Measurements from ENCODE around the gene ZNF165.
"Not testable (repeated sequence)": the region's sequence is repeated elsewhere in the genome, so short reads cannot be mapped to it uniquely, and the experiment has no call there.

Gene ZNF165

GRCh38 chr6:28117386-28118050 is 37.1 kb downstream of the ZNF165 start:
- no peaks in the 10 kb centered on the region for H3K9me3 ChIP-seq (ENCODE audit: control insufficient read depth, low read length)
- H3K27me3 ChIP-seq (replicated peaks; ENCODE audit: control insufficient read depth, insufficient read depth, low read length, poor library complexity, severe bottlenecking), result no peaks in the 10 kb centered on the region
- H3K36me3 ChIP-seq (ENCODE audit: control insufficient read depth, insufficient read depth, low read length), result peaks cover 17% of the 10 kb centered on the region
- no peaks in the 10 kb centered on the region for H3K4me1 ChIP-seq (ENCODE audit: control insufficient read depth, insufficient read depth, low read length, poor library complexity, severe bottlenecking)
- H3K4me3 ChIP-seq (ENCODE audit: insufficient read depth, low read depth, low read length, poor library complexity, severe bottlenecking), result no peak overlapping the region
- DNase-seq, result no peak
- no peak overlapping the region for H3K27ac ChIP-seq (ENCODE audit: insufficient read depth, low read length, poor library complexity, severe bottlenecking)

GRCh38 chr6:28118217-28118616 is 37.8 kb downstream of the ZNF165 start:
- DNase-seq, result no peak
- no peaks in the 10 kb centered on the region for H3K4me1 ChIP-seq (ENCODE audit: control insufficient read depth, insufficient read depth, low read length, poor library complexity, severe bottlenecking)
- no peak overlapping the region for H3K27ac ChIP-seq (ENCODE audit: insufficient read depth, low read length, poor library complexity, severe bottlenecking)
- H3K4me3 ChIP-seq (ENCODE audit: insufficient read depth, low read depth, low read length, poor library complexity, severe bottlenecking), result no peak overlapping the region
- no peaks in the 10 kb centered on the region for H3K27me3 ChIP-seq (replicated peaks; ENCODE audit: control insufficient read depth, insufficient read depth, low read length, poor library complexity, severe bottlenecking)
- H3K36me3 ChIP-seq (ENCODE audit: control insufficient read depth, insufficient read depth, low read length), result peaks cover 17% of the 10 kb centered on the region
- H3K9me3 ChIP-seq (ENCODE audit: control insufficient read depth, low read length), result no peaks in the 10 kb centered on the region

- H3K4me3 ChIP-seq (ENCODE audit: insufficient read depth, low read depth, low read length, poor library complexity, severe bottlenecking), result no peak overlapping the region
- no peak for DNase-seq
- H3K36me3 ChIP-seq (ENCODE audit: control insufficient read depth, insufficient read depth, low read length), result peaks cover 14% of the 10 kb centered on the region
- H3K27me3 ChIP-seq (replicated peaks; ENCODE audit: control insufficient read depth, insufficient read depth, low read length, poor library complexity, severe bottlenecking), result no peaks in the 10 kb centered on the region
- H3K27ac ChIP-seq (ENCODE audit: insufficient read depth, low read length, poor library complexity, severe bottlenecking), result no peak overlapping the region
- no peaks in the 10 kb centered on the region for H3K9me3 ChIP-seq (ENCODE audit: control insufficient read depth, low read length)
- H3K4me1 ChIP-seq (ENCODE audit: control insufficient read depth, insufficient read depth, low read length, poor library complexity, severe bottlenecking), result peaks cover 15% of the 10 kb centered on the region
Observed at GRCh38 chr6:28121876-28122275, 41.5 kb downstream of the ZNF165 start.

GRCh38 chr6:28122283-28122682 is 41.9 kb downstream of the ZNF165 start:
- not testable (repeated sequence) for H3K27ac ChIP-seq (ENCODE audit: insufficient read depth, low read length, poor library complexity, severe bottlenecking); DNase-seq; H3K9me3 ChIP-seq (ENCODE audit: control insufficient read depth, low read length); H3K4me3 ChIP-seq (ENCODE audit: insufficient read depth, low read depth, low read length, poor library complexity, severe bottlenecking); H3K27me3 ChIP-seq (replicated peaks; ENCODE audit: control insufficient read depth, insufficient read depth, low read length, poor library complexity, severe bottlenecking)
- Histone ChIP-seq H3K36me3 (ENCODE audit: control insufficient read depth, insufficient read depth, low read length) (peaks cover 15% of the 10 kb centered on the region), H3K4me1 (ENCODE audit: control insufficient read depth, insufficient read depth, low read length, poor library complexity, severe bottlenecking) (peaks cover 15% of the 10 kb centered on the region)

- H3K36me3 ChIP-seq (ENCODE audit: control insufficient read depth, insufficient read depth, low read length), result peaks cover 21% of the 10 kb centered on the region
Observed at GRCh38 chr6:28124350-28124970, 44.1 kb downstream of the ZNF165 start, which contains the start of gene ZSCAN16. ZSCAN16 (plus strand) TSS chr6:28124609; CDS start chr6:28125444, 835 bp downstream.

GRCh38 chr6:28124971-28125353 is 44.6 kb downstream of the ZNF165 start:
- Histone ChIP-seq H3K27me3 (replicated peaks; ENCODE audit: control insufficient read depth, insufficient read depth, low read length, poor library complexity, severe bottlenecking) (no peaks in the 10 kb centered on the region), H3K4me1 (ENCODE audit: control insufficient read depth, insufficient read depth, low read length, poor library complexity, severe bottlenecking) (peaks cover 15% of the 10 kb centered on the region), H3K36me3 (ENCODE audit: control insufficient read depth, insufficient read depth, low read length) (peaks cover 25% of the 10 kb centered on the region), H3K9me3 (ENCODE audit: control insufficient read depth, low read length) (no peaks in the 10 kb centered on the region), H3K4me3 (ENCODE audit: insufficient read depth, low read depth, low read length, poor library complexity, severe bottlenecking) (peak overlapping the region; percentile 70), H3K27ac (ENCODE audit: insufficient read depth, low read length, poor library complexity, severe bottlenecking) (peak overlapping the region; percentile 88)
- DNase-seq, result no peak

More at GRCh38 chr6:28124350-28124970, 44.1 kb downstream of the ZNF165 start, which contains the start of gene ZSCAN16:
- no peaks in the 10 kb centered on the region for H3K9me3 ChIP-seq (ENCODE audit: control insufficient read depth, low read length)
- H3K4me1 ChIP-seq (ENCODE audit: control insufficient read depth, insufficient read depth, low read length, poor library complexity, severe bottlenecking), result peaks cover 15% of the 10 kb centered on the region
- H3K27me3 ChIP-seq (replicated peaks; ENCODE audit: control insufficient read depth, insufficient read depth, low read length, poor library complexity, severe bottlenecking), result no peaks in the 10 kb centered on the region
- peak within 1 kb of the TSS; percentile 88 for H3K27ac ChIP-seq (ENCODE audit: insufficient read depth, low read length, poor library complexity, severe bottlenecking)
- peak; percentile 53 to 61 (median 56) for DNase-seq
- peak within 1 kb of the TSS; percentile 70 for H3K4me3 ChIP-seq (ENCODE audit: insufficient read depth, low read depth, low read length, poor library complexity, severe bottlenecking)

- H3K27me3 ChIP-seq (replicated peaks; ENCODE audit: control insufficient read depth, insufficient read depth, low read length, poor library complexity, severe bottlenecking), result no peaks in the 10 kb centered on the region
- no peak overlapping the region for H3K4me3 ChIP-seq (ENCODE audit: insufficient read depth, low read depth, low read length, poor library complexity, severe bottlenecking)
- no peaks in the 10 kb centered on the region for H3K9me3 ChIP-seq (ENCODE audit: control insufficient read depth, low read length)
- peak in 1 of 3 donors; percentile 5 for DNase-seq
- peaks cover 22% of the 10 kb centered on the region for H3K36me3 ChIP-seq (ENCODE audit: control insufficient read depth, insufficient read depth, low read length)
- H3K27ac ChIP-seq (ENCODE audit: insufficient read depth, low read length, poor library complexity, severe bottlenecking), result peak overlapping the region; percentile 88
- peaks cover 15% of the 10 kb centered on the region for H3K4me1 ChIP-seq (ENCODE audit: control insufficient read depth, insufficient read depth, low read length, poor library complexity, severe bottlenecking)
Observed at GRCh38 chr6:28125401-28125800, 45.0 kb downstream of the ZNF165 start.

- Histone ChIP-seq H3K27ac (ENCODE audit: insufficient read depth, low read length, poor library complexity, severe bottlenecking) (no peak overlapping the region), H3K4me1 (ENCODE audit: control insufficient read depth, insufficient read depth, low read length, poor library complexity, severe bottlenecking) (peaks cover 12% of the 10 kb centered on the region), H3K36me3 (ENCODE audit: control insufficient read depth, insufficient read depth, low read length) (peaks cover 11% of the 10 kb centered on the region), H3K9me3 (ENCODE audit: control insufficient read depth, low read length) (no peaks in the 10 kb centered on the region), H3K27me3 (replicated peaks; ENCODE audit: control insufficient read depth, insufficient read depth, low read length, poor library complexity, severe bottlenecking) (no peaks in the 10 kb centered on the region), H3K4me3 (ENCODE audit: insufficient read depth, low read depth, low read length, poor library complexity, severe bottlenecking) (no peak overlapping the region)
- DNase-seq, result no peak
Observed at GRCh38 chr6:28134015-28134414, 53.6 kb downstream of the ZNF165 start.

GRCh38 chr6:28134716-28135115 is 54.3 kb downstream of the ZNF165 start:
- H3K27ac ChIP-seq (ENCODE audit: insufficient read depth, low read length, poor library complexity, severe bottlenecking), result no peak overlapping the region
- H3K4me3 ChIP-seq (ENCODE audit: insufficient read depth, low read depth, low read length, poor library complexity, severe bottlenecking), result no peak overlapping the region
- peaks cover 4% of the 10 kb centered on the region for H3K36me3 ChIP-seq (ENCODE audit: control insufficient read depth, insufficient read depth, low read length)
- no peak for DNase-seq
- peaks cover 12% of the 10 kb centered on the region for H3K4me1 ChIP-seq (ENCODE audit: control insufficient read depth, insufficient read depth, low read length, poor library complexity, severe bottlenecking)
- H3K9me3 ChIP-seq (ENCODE audit: control insufficient read depth, low read length), result no peaks in the 10 kb centered on the region
- no peaks in the 10 kb centered on the region for H3K27me3 ChIP-seq (replicated peaks; ENCODE audit: control insufficient read depth, insufficient read depth, low read length, poor library complexity, severe bottlenecking)

GRCh38 chr6:28135393-28135792 is 55.0 kb downstream of the ZNF165 start:
- H3K27ac ChIP-seq (ENCODE audit: insufficient read depth, low read length, poor library complexity, severe bottlenecking), result peak overlapping the region; percentile 97

More at GRCh38 chr6:28135393-28135792, 55.0 kb downstream of the ZNF165 start:
- no peak for DNase-seq
- no peaks in the 10 kb centered on the region for H3K27me3 ChIP-seq (replicated peaks; ENCODE audit: control insufficient read depth, insufficient read depth, low read length, poor library complexity, severe bottlenecking)
- H3K4me1 ChIP-seq (ENCODE audit: control insufficient read depth, insufficient read depth, low read length, poor library complexity, severe bottlenecking), result peaks cover 12% of the 10 kb centered on the region
- no peak overlapping the region for H3K4me3 ChIP-seq (ENCODE audit: insufficient read depth, low read depth, low read length, poor library complexity, severe bottlenecking)
- H3K9me3 ChIP-seq (ENCODE audit: control insufficient read depth, low read length), result no peaks in the 10 kb centered on the region
- no peaks in the 10 kb centered on the region for H3K36me3 ChIP-seq (ENCODE audit: control insufficient read depth, insufficient read depth, low read length)
